AG09309 (cell line): ENCODE results near the gene CCDC69.

Experiments
- DNase-seq: peaks from one replicate; pipeline ENCODE4 v3.0.0-alpha.2; 2010; ENCODE audit warnings: low read depth
- H3K4me3 ChIP-seq: 2 replicates; pipeline ENCODE4 v1.5.1; 2011; ENCODE audit warnings: mild to moderate bottlenecking, low read depth, low read length, moderate library complexity; ENCODE audit not compliant: control insufficient read depth
- TF ChIP-seq, protein P1 (sequence below): IDR thresholded peaks from 2 replicates; pipeline ENCODE4 v1.5.1; 2011; ENCODE audit warnings: mild to moderate bottlenecking, low read depth, low read length, inconsistent platforms; ENCODE audit not compliant: insufficient read depth, control insufficient read depth; ENCODE audit errors: missing control alignments

Gene CCDC69

DNA sequence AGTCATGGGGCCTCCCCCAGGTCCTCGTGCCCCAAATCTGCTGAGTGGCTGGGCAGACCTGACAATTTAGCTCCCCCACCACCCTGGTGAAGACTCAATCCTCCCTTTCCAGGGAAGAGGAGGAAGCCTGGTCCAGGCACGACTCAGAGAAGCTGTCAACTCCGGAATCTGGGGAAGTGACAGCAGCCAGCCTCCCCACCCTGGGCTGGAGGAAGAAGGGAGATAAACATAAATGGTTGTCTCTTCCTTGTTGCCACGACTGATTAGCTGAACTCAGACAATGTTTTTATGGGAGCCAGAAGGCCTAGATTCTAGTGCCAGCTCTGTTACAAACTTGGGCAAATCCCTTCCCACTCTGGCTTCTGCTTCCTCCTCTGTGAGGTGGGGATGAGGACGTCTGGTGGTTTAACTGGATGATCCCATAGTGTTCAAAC is 15.4 kb downstream of the CCDC69 start:
- H3K4me3 ChIP-seq, result no peak overlapping the region
- TF ChIP-seq, protein P1, sequence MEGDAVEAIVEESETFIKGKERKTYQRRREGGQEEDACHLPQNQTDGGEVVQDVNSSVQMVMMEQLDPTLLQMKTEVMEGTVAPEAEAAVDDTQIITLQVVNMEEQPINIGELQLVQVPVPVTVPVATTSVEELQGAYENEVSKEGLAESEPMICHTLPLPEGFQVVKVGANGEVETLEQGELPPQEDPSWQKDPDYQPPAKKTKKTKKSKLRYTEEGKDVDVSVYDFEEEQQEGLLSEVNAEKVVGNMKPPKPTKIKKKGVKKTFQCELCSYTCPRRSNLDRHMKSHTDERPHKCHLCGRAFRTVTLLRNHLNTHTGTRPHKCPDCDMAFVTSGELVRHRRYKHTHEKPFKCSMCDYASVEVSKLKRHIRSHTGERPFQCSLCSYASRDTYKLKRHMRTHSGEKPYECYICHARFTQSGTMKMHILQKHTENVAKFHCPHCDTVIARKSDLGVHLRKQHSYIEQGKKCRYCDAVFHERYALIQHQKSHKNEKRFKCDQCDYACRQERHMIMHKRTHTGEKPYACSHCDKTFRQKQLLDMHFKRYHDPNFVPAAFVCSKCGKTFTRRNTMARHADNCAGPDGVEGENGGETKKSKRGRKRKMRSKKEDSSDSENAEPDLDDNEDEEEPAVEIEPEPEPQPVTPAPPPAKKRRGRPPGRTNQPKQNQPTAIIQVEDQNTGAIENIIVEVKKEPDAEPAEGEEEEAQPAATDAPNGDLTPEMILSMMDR, result no peak
- DNase-seq, result no peak

DNA sequence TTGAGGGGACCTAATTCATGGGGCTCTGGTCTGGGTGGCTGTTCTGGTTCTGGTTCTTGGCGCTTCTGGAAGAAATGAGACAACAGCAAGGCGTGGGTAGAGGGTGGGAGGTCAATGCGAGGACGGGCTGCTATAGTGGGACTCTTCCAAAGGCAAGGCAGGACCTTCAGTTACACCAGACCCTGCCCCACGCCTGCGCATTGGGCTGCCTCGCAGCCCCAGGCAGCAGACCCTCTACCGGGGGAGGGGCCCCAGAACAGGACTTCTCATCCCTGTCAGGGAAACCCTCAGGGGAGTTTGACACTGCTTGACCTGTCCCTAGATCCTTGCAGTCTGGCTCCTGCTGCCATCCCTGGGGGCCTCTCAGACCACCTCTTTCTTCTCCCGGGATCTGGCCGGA is 18.5 kb downstream of the CCDC69 start:
- no peak overlapping the region for H3K4me3 ChIP-seq
- TF ChIP-seq, protein P1, result no peak
- no peak for DNase-seq

DNA sequence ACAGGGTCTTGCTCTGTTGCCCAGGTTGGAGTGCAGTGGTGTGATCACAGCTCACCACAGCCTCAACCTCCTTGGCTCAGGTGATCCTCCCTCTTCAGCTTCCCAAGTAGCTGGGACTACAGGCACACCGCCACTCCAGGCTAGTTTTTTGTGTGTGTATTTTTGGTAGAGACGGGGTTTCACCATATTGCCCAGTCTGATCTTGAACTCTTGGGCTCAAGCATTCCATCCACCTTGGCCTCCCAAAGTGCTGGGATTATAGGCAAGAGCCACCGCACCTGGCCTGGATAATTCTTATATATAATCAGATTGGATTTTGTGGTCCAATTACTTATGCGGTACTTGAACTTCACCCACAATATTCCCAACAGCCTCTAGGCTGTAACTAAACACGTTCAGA is 19.8 kb downstream of the CCDC69 start:
- DNase-seq, result no peak
- TF ChIP-seq, protein P1, result no peak
- no peak overlapping the region for H3K4me3 ChIP-seq

DNA sequence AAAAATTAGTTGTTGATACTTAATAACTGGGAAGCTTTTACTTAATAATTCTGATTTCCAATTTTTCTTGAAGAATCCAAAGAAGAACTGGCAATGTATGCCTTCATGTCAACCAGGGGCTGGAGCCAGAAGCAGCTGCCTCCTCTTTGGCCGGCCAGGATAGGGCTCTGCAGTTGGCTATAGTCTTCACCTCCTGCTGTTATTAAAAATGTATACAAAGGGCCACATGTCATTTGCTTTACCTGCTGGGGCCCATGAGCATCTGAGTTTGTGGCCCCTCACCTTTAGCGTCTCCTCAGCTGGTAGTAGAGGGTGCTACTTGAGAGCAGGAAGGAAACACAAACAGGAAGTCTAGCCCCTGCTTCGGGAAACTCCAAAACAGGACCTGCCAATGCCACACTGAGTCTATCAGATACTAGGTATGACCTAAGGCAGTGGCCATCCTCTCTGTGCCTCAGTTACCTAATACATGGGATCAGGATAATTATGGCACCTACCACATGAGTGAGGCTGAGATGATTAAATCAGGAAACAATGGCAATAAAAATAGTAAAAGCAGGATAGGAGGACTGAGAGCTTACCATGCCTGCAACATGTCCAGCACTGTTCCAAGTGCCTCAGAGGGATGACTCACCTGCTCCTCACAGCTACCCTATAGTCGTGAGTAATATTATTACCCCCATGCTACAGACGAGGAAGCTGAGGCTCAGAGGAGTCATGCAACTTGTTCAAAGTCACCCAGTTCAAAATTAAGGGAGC is 21.3 kb downstream of the CCDC69 start:
- DNase-seq, result no peak
- no peak overlapping the region for H3K4me3 ChIP-seq
- TF ChIP-seq, protein P1, result no peak

DNA sequence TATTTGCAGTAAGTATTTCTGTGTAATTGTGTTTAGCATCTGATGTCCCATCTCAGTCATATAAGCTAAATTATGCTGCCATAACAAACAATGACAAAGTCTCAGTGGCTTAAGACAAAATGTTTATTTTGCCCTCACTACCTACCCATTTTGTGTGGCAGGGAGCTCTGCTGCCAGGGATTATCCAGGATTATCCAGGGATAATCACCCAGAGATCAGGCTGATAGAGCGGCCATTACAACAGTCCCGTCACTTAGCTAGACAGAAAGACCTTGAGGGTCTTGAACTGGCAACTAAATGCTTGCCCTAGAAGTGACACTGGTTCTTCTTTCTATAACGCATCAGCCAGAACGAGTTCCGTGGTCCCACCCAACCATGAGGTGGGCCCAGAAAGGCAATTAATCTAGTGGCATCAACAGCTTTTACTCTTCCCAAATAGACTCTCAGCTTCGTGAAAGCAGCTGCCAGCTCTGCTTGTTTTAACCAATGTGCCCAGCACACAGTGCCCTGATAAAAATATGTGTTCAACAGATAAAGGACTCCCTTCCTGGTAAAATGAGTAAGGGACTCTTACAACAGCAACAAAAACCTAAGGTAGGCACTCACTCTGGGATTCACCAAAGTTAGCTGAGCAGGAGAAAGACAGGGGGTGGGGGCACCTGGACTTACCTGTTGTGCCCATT is 22.8 kb downstream of the CCDC69 start:
- no peak overlapping the region for H3K4me3 ChIP-seq
- no peak for DNase-seq
- TF ChIP-seq, protein P1, result no peak

DNA sequence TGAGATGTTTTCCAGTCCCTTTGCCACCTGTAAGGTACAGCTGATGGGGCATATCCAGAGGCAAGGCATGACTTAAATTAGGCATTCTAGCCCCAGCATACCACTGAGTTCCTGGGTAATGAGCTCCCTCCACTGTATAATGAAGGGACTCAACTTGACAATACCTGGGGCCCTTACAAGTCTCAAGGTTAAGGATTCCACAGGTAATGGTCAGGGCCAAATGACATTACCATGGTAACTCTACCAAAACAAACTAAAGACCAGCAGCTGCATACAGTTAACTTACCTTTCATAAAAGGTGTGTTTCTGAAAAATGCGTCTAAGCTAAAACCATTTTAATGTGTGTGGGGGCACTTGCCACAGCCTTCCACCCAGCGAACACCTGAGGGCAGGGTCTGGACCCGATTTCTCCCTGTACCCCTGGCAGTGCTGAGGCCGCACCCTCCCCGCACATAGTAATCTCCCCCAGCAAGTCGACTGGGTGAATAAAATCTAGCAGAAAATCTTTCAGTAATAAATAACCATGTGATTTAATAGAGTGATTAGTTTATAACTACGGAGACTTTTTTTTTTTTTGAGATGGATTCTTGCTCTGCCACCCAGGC is 24.2 kb downstream of the CCDC69 start:
- no peak overlapping the region for H3K4me3 ChIP-seq
- DNase-seq, result no peak
- TF ChIP-seq, protein P1, result no peak
